Neural progenitor cell (in vitro differentiated cells): ENCODE results near the gene PHRF1.

Experiments used
- CTCF ChIP-seq: fragments of 200-600 bp; sonication (generic); IDR thresholded peaks from 2 replicates; pipeline ENCODE4 v1.5.1; 2017; ENCODE audit warnings: antibody characterized with exemption, mild to moderate bottlenecking
- EZH2 ChIP-seq: fragments of 200-600 bp; sonication (generic); IDR thresholded peaks from 2 replicates; pipeline ENCODE4 v1.6.1; 2017; ENCODE audit warnings: antibody characterized with exemption, mild to moderate bottlenecking, moderate library complexity

GRCh38 chr11:561148-562003 lies 14.9 kb upstream of the PHRF1 start:
- TF ChIP-seq CTCF = no peak
- TF ChIP-seq EZH2 = no peak
